Measurements from ENCODE around the gene KCNAB3.

KCNAB3 gene

GRCh38 chr17:7940034-7940433 lies 10.4 kb upstream of the KCNAB3 start:
- DNase-seq = no peak

GRCh38 chr17:7935859-7936258 lies 6.2 kb upstream of the KCNAB3 start:
- DNase-seq = no peak

- peak; percentile 5 for DNase-seq
Measured at GRCh38 chr17:7932949-7933348, 3.3 kb upstream of the KCNAB3 start.

- no peak for DNase-seq
Measured at GRCh38 chr17:7932483-7932891, 2.8 kb upstream of the KCNAB3 start.

GRCh38 chr17:7931709-7932482 lies 2.2 kb upstream of the KCNAB3 start, which contains the start of the genes CNTROB and TRAPPC1:
CNTROB (plus strand) TSS chr17:7932206; CDS start chr17:7933080, 874 bp downstream.
TRAPPC1 (minus strand) TSS chr17:7931946; CDS start chr17:7931829, 117 bp downstream.
- DNase-seq = peak; percentile 96

GRCh38 chr17:7930841-7931631 lies 1.4 kb upstream of the KCNAB3 start:
- no peak for DNase-seq

- no peak for DNase-seq
Measured at GRCh38 chr17:7927596-7927995, 2.1 kb downstream of the KCNAB3 start.

- DNase-seq = no peak
Measured at GRCh38 chr17:7922845-7923628, 6.6 kb downstream of the KCNAB3 start.

GRCh38 chr17:7922269-7922844 lies 7.3 kb downstream of the KCNAB3 start:
- DNase-seq = no peak

- no peak for DNase-seq
Measured at GRCh38 chr17:7916808-7917207, 12.8 kb downstream of the KCNAB3 start.

GRCh38 chr17:7916385-7916682 lies 13.3 kb downstream of the KCNAB3 start:
- DNase-seq = peak; percentile 32

- DNase-seq = peak; percentile 96
Measured at GRCh38 chr17:7915611-7916384, 13.9 kb downstream of the KCNAB3 start, which contains the start of gene RNF227. RNF227 (minus strand) TSS chr17:7916289; CDS start chr17:7916195, 94 bp downstream.

- DNase-seq = no peak
Measured at GRCh38 chr17:7915179-7915610, 14.5 kb downstream of the KCNAB3 start.

GRCh38 chr17:7912927-7913524 lies 16.6 kb downstream of the KCNAB3 start:
- DNase-seq = peak; percentile 28

GRCh38 chr17:7911116-7911515 lies 18.5 kb downstream of the KCNAB3 start:
- DNase-seq = no peak

GRCh38 chr17:7910711-7911110 lies 18.9 kb downstream of the KCNAB3 start:
- DNase-seq = no peak

GRCh38 chr17:7910281-7910680 lies 19.4 kb downstream of the KCNAB3 start:
- no peak for DNase-seq

GRCh38 chr17:7909089-7909488 lies 20.6 kb downstream of the KCNAB3 start:
- DNase-seq = no peak

- DNase-seq = no peak
Measured at GRCh38 chr17:7903154-7904103, 26.2 kb downstream of the KCNAB3 start.

- DNase-seq = no peak
Measured at GRCh38 chr17:7897773-7898172, 31.9 kb downstream of the KCNAB3 start.

Measured in NCI-H1092 treated with DMSO at 0.1 percent for 48 hours (cell line).